Activated CD8-positive, alpha-beta memory T cell treated with anti-CD3 and anti-CD28 coated beads, Interleukin-2, amount 10 ng/mL, durations not matched to agents 7 days and 5 days (primary cell): ENCODE results near the gene IRAK3. TPM values are rescaled to one million over a fixed set of nuclear protein-coding genes. Genes with fewer than 3 reads are reported as not detected.
"Not testable (repeated sequence)": the region's sequence is repeated elsewhere in the genome, so short reads cannot be mapped to it uniquely, and the experiment has no call there.

Experiments
- ATAC-seq: fragments of 150-1000 bp; cut with Tn5 transposase; one replicate; pipeline ENCODE4 v1.10.0; 2021; ENCODE audit warnings: moderate library complexity
- CTCF ChIA-PET: fragments of 350-600 bp; sonication (Branson Sonifier 250); formaldehyde crosslinking; loops from one replicate; lab custom pipeline; 2021; ENCODE audit warnings: antibody characterized with exemption; lab: Charles Lee
- DNase-seq: peaks from one replicate; pipeline ENCODE4 v3.0.0-alpha.2; 2020
- H3K27ac Mint-ChIP-seq: one replicate; pipeline ENCODE4 v1.8.0; 2021; ENCODE audit warnings: mild to moderate bottlenecking, mixed read lengths
- H3K27me3 Mint-ChIP-seq: one replicate; pipeline ENCODE4 v1.8.0; 2021; ENCODE audit warnings: mixed read lengths
- H3K36me3 Mint-ChIP-seq: one replicate; pipeline ENCODE4 v1.8.0; 2021; ENCODE audit warnings: mild to moderate bottlenecking, mixed read lengths
- H3K4me1 Mint-ChIP-seq: one replicate; pipeline ENCODE4 v1.8.0; 2021; ENCODE audit warnings: mixed read lengths
- H3K4me3 Mint-ChIP-seq: one replicate; pipeline ENCODE4 v1.8.0; 2021; ENCODE audit warnings: mild to moderate bottlenecking, moderate library complexity, mixed read lengths
- H3K9me3 Mint-ChIP-seq: one replicate; pipeline ENCODE4 v1.8.0; 2022; ENCODE audit warnings: low read depth, mixed read lengths
- total RNA-seq, 2 experiments: library from RNA; stranded (reverse); gene quantifications; one replicate each; pipeline ENCODE4 v1.2.3, GENCODE V29; 2021

IRAK3 gene
- total RNA-seq, 2 experiments from 2014 or later = 0.20 to 0.52 TPM

GRCh38 chr12:66199831-66200509, 11.0 kb downstream of the IRAK3 start:
- ATAC-seq (no peak), DNase-seq (no peak)
- Mint-ChIP-seq H3K9me3 (peaks cover 5% of the 10 kb centered on the region), H3K27ac (no peak overlapping the region), H3K27me3 (peaks cover 34% of the 10 kb centered on the region), H3K4me1 (peaks cover 7% of the 10 kb centered on the region), H3K36me3 (no peaks in the 10 kb centered on the region), H3K4me3 (no peak overlapping the region)
- CTCF ChIA-PET = no interaction called here

- H3K27ac Mint-ChIP-seq = no peak overlapping the region
- no peak for ATAC-seq
- no peak overlapping the region for H3K4me3 Mint-ChIP-seq
- no peak for DNase-seq
- peaks cover 7% of the 10 kb centered on the region for H3K9me3 Mint-ChIP-seq
- peaks cover 7% of the 10 kb centered on the region for H3K4me1 Mint-ChIP-seq
- H3K27me3 Mint-ChIP-seq = peaks cover 35% of the 10 kb centered on the region
- H3K36me3 Mint-ChIP-seq = no peaks in the 10 kb centered on the region
- CTCF ChIA-PET = no interaction called here
These were observed 14.8 kb downstream of the IRAK3 start for GRCh38 chr12:66203820-66204219.

DNA sequence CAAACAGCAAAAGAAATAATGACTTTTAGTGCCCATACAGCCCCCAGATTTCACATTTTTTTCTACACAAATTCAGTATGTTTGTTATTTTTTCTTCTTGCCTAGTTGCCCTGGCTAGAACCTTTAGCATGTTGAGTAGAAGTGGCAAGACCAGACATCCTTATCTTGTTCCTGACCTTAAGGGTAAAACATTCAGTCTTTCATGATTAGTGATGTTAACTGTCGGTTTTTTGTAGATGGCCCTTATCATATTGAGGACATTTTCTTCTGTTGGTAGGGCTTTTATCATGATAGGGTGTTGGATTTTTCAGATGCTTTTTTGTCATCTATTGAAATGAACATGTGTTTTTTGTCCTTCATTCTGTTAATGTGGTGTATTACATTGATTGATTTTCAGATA, 17.1 kb downstream of the IRAK3 start:
- DNase-seq (no peak), ATAC-seq (no peak)
- Mint-ChIP-seq H3K9me3 (peaks cover 1% of the 10 kb centered on the region), H3K4me1 (peaks cover 7% of the 10 kb centered on the region), H3K27ac (no peak overlapping the region), H3K36me3 (no peaks in the 10 kb centered on the region), H3K27me3 (peaks cover 40% of the 10 kb centered on the region), H3K4me3 (no peak overlapping the region)
- CTCF ChIA-PET = no interaction called here

- Mint-ChIP-seq H3K4me1 (no peaks in the 10 kb centered on the region), H3K4me3 (no peak overlapping the region), H3K27me3 (peaks cover 51% of the 10 kb centered on the region), H3K27ac (no peak overlapping the region), H3K9me3 (peaks cover 1% of the 10 kb centered on the region), H3K36me3 (no peaks in the 10 kb centered on the region)
- no peak for DNase-seq
- CTCF ChIA-PET = no interaction called here
- ATAC-seq = no peak
These were observed 21.8 kb downstream of the IRAK3 start for GRCh38 chr12:66210840-66211239.

- H3K9me3 Mint-ChIP-seq, H3K4me1 Mint-ChIP-seq, ATAC-seq, DNase-seq, H3K4me3 Mint-ChIP-seq, H3K27ac Mint-ChIP-seq, CTCF ChIA-PET, H3K36me3 Mint-ChIP-seq: not testable (repeated sequence)
- peaks cover 48% of the 10 kb centered on the region for H3K27me3 Mint-ChIP-seq
These were observed 22.6 kb downstream of the IRAK3 start for GRCh38 chr12:66211573-66211972.

DNA sequence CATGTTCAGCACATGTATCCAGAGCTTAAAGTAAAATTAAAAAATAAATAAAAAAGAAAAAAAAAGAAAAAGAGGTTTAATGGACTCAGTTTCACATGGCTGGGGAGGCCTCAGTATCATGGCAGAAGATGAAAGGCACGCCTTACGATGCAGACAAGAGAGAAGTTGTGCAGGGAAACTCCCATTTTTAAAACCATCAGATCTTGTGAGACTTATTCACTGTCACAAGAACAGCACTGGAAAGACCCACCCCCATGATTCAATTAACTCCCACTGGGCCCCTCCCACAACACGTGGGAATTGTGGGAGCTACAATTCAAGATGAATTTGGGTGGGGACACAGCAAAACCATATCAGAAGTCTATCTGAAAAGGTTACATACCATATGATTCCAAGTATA, 24.0 kb downstream of the IRAK3 start:
- CTCF ChIA-PET, H3K4me3 Mint-ChIP-seq, H3K4me1 Mint-ChIP-seq, H3K9me3 Mint-ChIP-seq, DNase-seq, ATAC-seq, H3K36me3 Mint-ChIP-seq, H3K27ac Mint-ChIP-seq: not testable (repeated sequence)
- peaks cover 40% of the 10 kb centered on the region for H3K27me3 Mint-ChIP-seq

GRCh38 chr12:66217342-66217917, 28.4 kb downstream of the IRAK3 start:
- no peak overlapping the region for H3K27ac Mint-ChIP-seq

DNA sequence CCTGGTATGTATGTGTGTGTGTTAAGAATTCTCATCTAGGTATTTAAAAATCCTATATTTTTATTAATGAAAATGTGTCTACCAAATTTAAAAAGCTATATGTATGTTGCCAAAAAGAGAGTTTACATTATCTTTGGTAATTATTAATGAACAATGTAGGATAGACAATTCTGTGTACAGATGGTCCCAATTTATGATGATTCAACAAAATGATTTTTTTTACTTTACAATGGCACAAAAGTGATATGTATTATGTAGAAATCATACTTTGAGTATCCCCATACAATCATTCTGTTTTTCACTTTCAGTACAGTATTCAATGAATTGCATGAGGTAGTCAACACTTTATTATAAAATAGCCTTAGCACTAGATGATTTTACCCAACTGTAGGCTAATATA, 39.4 kb downstream of the IRAK3 start:
- no peak overlapping the region for H3K4me3 Mint-ChIP-seq
- DNase-seq = no peak
- H3K4me1 Mint-ChIP-seq = no peaks in the 10 kb centered on the region
- no peaks in the 10 kb centered on the region for H3K9me3 Mint-ChIP-seq
- no peaks in the 10 kb centered on the region for H3K36me3 Mint-ChIP-seq
- no peak overlapping the region for H3K27ac Mint-ChIP-seq
- CTCF ChIA-PET = no interaction called here
- H3K27me3 Mint-ChIP-seq = peaks cover 14% of the 10 kb centered on the region
- ATAC-seq = no peak

More at GRCh38 chr12:66217342-66217917, 28.4 kb downstream of the IRAK3 start:
- Mint-ChIP-seq H3K27me3 (peaks cover 22% of the 10 kb centered on the region), H3K9me3 (no peaks in the 10 kb centered on the region), H3K4me1 (no peaks in the 10 kb centered on the region), H3K36me3 (no peaks in the 10 kb centered on the region), H3K4me3 (no peak overlapping the region)
- DNase-seq (no peak), ATAC-seq (no peak)
- CTCF ChIA-PET = no interaction called here

DNA sequence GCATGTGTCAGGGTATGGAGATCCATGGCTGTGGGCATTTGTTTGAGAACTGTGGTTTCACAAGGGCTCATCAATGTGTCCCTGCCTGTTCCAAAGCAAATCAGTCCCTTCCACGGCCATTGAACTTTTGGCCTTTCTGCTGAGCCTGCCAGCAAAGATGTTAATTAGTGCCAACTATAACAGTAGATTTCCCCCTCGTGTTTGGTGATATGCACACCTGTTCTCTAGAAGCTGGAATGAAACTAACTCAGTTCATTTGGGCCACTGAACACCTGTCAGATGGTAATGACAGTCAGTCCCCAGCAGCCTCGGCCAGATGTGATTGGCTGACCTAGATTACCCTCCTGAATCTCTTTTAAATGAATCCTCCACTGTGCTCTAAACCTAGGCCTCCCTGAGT, 43.2 kb downstream of the IRAK3 start:
- no peaks in the 10 kb centered on the region for H3K36me3 Mint-ChIP-seq
- DNase-seq = no peak
- H3K27ac Mint-ChIP-seq = no peak overlapping the region
- no peak overlapping the region for H3K4me3 Mint-ChIP-seq
- no peak for ATAC-seq
- peaks cover 34% of the 10 kb centered on the region for H3K27me3 Mint-ChIP-seq
- no peaks in the 10 kb centered on the region for H3K9me3 Mint-ChIP-seq
- H3K4me1 Mint-ChIP-seq = peaks cover 6% of the 10 kb centered on the region
- CTCF ChIA-PET = no interaction called here

- peaks cover 44% of the 10 kb centered on the region for H3K27me3 Mint-ChIP-seq
- not testable (repeated sequence) for H3K27ac Mint-ChIP-seq, H3K9me3 Mint-ChIP-seq, H3K36me3 Mint-ChIP-seq, H3K4me1 Mint-ChIP-seq, ATAC-seq
- CTCF ChIA-PET = interaction anchor here (1.1 to 2.5 kb wide), 3 partner anchors 12 to 65 kb away, joined by 3 to 7 read pairs (median 3); no protein-coding TSS in a partner anchor
- peak overlapping the region; percentile 10 for H3K4me3 Mint-ChIP-seq
- DNase-seq = peak; percentile 62
These were observed 45.2 kb downstream of the IRAK3 start for GRCh38 chr12:66234037-66234693.

DNA sequence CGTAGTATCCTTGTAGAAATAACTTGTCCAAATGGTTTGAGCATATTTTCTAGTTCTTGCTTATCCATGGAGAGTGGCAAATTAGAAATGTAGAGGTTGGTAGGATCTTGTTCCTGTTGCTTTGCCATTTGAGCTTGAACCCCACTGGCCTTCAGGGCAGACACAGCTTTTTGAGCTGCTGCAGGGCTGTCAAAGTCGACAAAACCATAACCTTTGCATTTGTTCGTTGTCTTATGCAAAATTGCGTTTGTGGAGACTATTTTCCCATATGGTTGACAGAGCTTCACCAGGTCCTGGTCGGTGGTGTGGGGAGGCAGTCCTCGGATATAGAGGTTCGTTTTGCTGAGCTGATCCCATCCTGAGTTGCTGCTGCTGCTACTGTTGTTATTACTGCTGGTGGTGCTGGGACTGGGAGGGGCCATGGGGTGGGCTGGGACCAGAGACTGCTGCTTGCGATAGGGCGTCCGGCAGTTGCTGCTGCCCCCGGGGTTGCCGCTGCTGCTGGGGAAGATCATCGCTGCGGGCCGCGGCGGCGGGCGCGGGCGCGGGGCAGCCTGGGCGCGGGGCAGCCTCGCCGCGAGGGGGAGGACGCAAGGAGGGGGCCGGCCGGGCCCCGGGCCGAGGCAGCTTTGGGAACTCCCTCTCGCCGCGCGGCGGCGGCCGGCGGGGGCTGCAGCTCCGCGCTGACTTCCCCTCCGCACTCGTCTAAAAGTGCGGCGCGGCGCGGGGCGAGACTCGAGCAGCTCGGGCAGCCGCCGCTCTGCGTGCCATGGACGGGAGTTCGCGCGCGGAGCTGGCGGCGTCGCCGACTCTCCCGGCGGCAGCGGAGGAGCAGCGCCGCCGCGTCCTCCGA, 46.0 kb downstream of the IRAK3 start:
- H3K27me3 Mint-ChIP-seq = peaks cover 46% of the 10 kb centered on the region
- not testable (repeated sequence) for H3K36me3 Mint-ChIP-seq, H3K9me3 Mint-ChIP-seq, H3K4me1 Mint-ChIP-seq, H3K27ac Mint-ChIP-seq
- ATAC-seq (peak; percentile 79), DNase-seq (peak; percentile 42)
- peak overlapping the region; percentile 59 for H3K4me3 Mint-ChIP-seq
- CTCF ChIA-PET = interaction anchor here (0.6 to 2.5 kb wide), 6 partner anchors 12 to 109 kb away, joined by 3 to 7 read pairs (median 3); partner anchors contain the start of gene TMBIM4

DNA sequence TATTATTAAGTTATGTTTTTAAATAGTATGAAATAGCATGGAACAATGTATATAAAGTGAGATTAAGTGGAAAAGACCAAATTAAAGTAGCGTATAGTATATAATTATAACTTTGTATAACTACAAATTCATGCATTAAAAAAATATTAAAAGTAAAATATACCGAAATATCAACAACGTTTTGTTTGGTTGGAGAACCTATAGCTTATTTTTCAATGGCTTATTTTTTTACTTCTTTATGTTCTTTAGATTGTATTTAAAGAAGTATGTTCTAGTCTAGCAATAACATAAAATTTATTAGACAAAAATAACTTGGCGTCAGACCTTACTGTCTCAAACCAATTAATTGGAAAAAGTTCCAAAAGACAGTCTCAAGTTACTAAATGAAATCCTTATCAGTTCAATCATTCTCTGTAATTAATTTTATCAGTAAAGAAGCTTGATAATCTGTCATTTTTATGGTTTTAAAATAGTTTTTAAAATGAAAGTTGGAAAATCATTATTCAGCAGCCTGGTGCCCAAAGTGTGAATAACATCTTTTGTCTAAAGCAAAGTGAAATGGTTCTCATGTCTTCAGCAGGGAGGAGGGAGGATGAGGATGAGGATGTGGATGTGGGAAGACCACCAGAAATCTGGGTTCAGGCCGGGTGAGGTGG, 46.7 kb downstream of the IRAK3 start:
- ATAC-seq (no peak), DNase-seq (no peak)
- Mint-ChIP-seq H3K27ac (no peak overlapping the region), H3K9me3 (no peaks in the 10 kb centered on the region), H3K4me3 (peak overlapping the region; percentile 8), H3K4me1 (peaks cover 6% of the 10 kb centered on the region), H3K36me3 (no peaks in the 10 kb centered on the region), H3K27me3 (peaks cover 45% of the 10 kb centered on the region)
- CTCF ChIA-PET = interaction anchor here (0.6 to 2.5 kb wide), 8 partner anchors 11 to 1088 kb away, joined by 3 to 7 read pairs (median 3); partner anchors contain the start of gene TMBIM4
